Nephron progenitor cell (in vitro differentiated cells): ENCODE results near the gene CTAG1A.
"Not testable (repeated sequence)": the region's sequence is repeated elsewhere in the genome, so short reads cannot be mapped to it uniquely, and the experiment has no call there.

Experiments used
- DNase-seq: peaks from one replicate; pipeline ENCODE4 v3.0.0; 2021
- H3K27ac Mint-ChIP-seq: 2 replicates; pipeline ENCODE4 v1.8.0; 2021; ENCODE audit warnings: mild to moderate bottlenecking, moderate library complexity, mixed read lengths
- H3K27me3 Mint-ChIP-seq: 2 replicates; pipeline ENCODE4 v1.8.0; 2021; ENCODE audit warnings: mild to moderate bottlenecking, low read depth, mixed read lengths; ENCODE audit not compliant: poor library complexity
- H3K36me3 Mint-ChIP-seq: 2 replicates; pipeline ENCODE4 v1.8.0; 2021; ENCODE audit warnings: low read depth, mixed read lengths
- H3K4me1 Mint-ChIP-seq: 2 replicates; pipeline ENCODE4 v1.8.0; 2021; ENCODE audit warnings: mixed read lengths
- H3K4me3 Mint-ChIP-seq: 2 replicates; pipeline ENCODE4 v1.8.0; 2021; ENCODE audit warnings: mild to moderate bottlenecking, moderate library complexity, mixed read lengths
- H3K9me3 Mint-ChIP-seq: 2 replicates; pipeline ENCODE4 v1.8.0; 2021; ENCODE audit warnings: mild to moderate bottlenecking, moderate library complexity, mixed read lengths
- TF ChIP-seq, protein P1 (sequence below): fragments of 200-600 bp; sonication (generic); IDR thresholded peaks from 2 replicates; pipeline ENCODE4 v1.5.0; 2021; ENCODE audit warnings: antibody characterized with exemption

Gene CTAG1A

DNA sequence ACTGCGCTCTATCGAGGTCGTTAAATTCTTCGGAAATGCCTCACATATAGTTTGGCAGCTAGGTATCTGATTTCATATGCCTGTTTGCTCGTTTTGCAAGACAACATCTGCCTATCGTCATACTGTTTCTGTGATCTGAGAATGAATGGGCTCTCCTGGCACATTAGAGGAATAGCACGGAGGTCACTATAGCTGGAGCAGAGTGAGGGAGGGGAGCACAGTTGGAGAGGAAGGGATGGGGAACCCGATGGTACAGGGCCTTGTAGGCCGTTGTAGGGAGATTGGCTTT, 37.0 kb upstream of the CTAG1A start:
- no peak for DNase-seq
- TF ChIP-seq, protein P1, sequence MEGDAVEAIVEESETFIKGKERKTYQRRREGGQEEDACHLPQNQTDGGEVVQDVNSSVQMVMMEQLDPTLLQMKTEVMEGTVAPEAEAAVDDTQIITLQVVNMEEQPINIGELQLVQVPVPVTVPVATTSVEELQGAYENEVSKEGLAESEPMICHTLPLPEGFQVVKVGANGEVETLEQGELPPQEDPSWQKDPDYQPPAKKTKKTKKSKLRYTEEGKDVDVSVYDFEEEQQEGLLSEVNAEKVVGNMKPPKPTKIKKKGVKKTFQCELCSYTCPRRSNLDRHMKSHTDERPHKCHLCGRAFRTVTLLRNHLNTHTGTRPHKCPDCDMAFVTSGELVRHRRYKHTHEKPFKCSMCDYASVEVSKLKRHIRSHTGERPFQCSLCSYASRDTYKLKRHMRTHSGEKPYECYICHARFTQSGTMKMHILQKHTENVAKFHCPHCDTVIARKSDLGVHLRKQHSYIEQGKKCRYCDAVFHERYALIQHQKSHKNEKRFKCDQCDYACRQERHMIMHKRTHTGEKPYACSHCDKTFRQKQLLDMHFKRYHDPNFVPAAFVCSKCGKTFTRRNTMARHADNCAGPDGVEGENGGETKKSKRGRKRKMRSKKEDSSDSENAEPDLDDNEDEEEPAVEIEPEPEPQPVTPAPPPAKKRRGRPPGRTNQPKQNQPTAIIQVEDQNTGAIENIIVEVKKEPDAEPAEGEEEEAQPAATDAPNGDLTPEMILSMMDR, result no peak
- H3K9me3 Mint-ChIP-seq, result peaks cover 57% of the 10 kb centered on the region
- H3K4me3 Mint-ChIP-seq, result peak overlapping the region; percentile 87
- no peaks in the 10 kb centered on the region for H3K27me3 Mint-ChIP-seq
- H3K4me1 Mint-ChIP-seq, result peaks cover 39% of the 10 kb centered on the region
- H3K27ac Mint-ChIP-seq, result peak overlapping the region; percentile 97
- H3K36me3 Mint-ChIP-seq, result peaks cover 8% of the 10 kb centered on the region

DNA sequence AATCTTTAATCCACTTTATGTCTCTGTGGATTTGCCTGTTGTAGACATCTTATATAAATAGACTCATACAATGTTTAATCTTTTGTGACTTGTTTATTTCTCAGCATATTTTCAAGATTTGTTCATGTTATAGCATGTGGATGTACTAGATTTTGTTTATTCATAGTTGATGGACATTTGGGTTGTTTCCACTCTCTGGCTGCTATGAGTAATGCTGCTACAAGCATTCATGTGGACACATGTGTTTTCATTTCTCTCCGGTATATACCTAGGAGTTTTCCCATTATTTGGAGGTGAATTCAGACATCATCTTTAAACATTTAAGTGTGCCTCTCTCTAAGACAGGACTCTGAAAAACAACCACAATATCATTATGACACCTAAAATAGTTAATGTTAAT, 35.2 kb upstream of the CTAG1A start:
- no peak for DNase-seq
- peaks cover 4% of the 10 kb centered on the region for H3K27me3 Mint-ChIP-seq
- TF ChIP-seq, protein P1, result no peak
- H3K27ac Mint-ChIP-seq, result no peak overlapping the region
- H3K9me3 Mint-ChIP-seq, result peaks cover 68% of the 10 kb centered on the region
- peaks cover 40% of the 10 kb centered on the region for H3K4me1 Mint-ChIP-seq
- H3K36me3 Mint-ChIP-seq, result peaks cover 13% of the 10 kb centered on the region
- H3K4me3 Mint-ChIP-seq, result peak overlapping the region; percentile 49

DNA sequence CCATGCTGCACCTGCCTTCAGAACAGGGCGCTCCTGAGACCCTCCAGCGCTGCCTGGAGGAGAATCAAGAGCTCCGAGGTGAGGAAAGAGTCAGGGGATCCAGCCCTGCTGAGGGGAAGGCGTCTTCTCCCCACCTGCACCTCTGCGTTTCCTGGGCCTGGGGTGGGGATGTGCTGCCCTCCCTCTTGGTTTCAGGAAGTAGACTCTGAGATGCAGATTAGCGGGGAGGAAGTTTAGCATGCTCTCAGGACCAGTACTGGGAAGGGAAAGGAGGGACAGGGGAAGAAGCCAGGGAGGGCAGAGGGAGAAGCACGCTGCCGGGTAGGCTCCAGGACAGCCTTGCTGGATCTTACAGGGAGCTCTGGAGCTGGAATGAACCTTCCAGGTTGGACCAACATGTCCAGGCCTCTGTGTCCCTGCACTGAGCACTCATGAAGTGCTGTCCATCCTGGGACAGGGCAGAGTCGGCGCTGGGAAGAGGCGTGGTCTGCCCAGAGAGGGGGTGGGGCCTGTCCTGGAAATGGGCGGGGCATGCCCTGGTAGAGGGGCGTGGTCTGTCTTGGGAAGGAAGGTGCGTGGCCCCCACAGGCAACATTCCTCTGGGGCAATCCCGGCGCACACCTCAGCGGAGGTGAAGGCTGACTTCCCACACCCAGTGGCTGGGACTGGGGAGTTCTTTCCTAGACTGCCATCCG, 32.7 kb upstream of the CTAG1A start:
- H3K4me3 Mint-ChIP-seq, result not testable (repeated sequence)

DNA sequence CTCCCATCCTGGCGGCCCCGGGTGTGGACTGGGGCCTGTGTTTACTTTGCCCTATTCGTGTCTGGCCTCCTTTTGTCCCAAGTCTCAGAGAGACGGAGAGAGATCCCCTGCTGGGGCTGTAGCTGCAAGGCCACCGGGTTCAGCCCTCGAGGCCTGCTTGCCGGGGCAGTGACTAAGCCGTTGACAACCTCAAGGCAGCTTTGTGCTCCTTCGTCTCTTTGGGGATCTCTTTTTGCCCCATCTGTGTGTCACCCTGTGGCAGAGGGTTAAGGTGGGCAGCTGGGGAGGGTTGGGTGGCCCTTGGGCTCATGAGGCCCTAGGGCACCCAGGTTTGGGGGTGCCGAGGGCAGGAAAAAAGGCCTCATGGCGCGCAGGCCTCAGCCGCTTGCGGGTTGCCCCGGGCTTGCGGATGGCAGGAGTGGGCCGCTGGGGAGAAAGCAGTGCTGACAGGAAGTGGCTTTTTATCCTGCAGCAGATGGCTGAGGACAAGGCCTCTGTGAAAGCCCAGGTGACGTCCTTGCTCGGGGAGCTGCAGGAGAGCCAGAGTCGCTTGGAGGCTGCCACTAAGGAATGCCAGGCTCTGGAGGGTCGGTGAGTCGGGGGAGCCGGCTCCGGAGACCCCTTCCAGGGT, 26.8 kb upstream of the CTAG1A start:
- H3K27me3 Mint-ChIP-seq, H3K4me1 Mint-ChIP-seq, H3K27ac Mint-ChIP-seq, DNase-seq, H3K36me3 Mint-ChIP-seq, H3K4me3 Mint-ChIP-seq: not testable (repeated sequence)
- H3K9me3 Mint-ChIP-seq, result peaks cover 24% of the 10 kb centered on the region

More for the DNA sequence above, 32.7 kb upstream of the CTAG1A start:
- H3K9me3 Mint-ChIP-seq, result peaks cover 60% of the 10 kb centered on the region
- H3K4me1 Mint-ChIP-seq, result peaks cover 23% of the 10 kb centered on the region
- peaks cover 17% of the 10 kb centered on the region for H3K36me3 Mint-ChIP-seq
- not testable (repeated sequence) for H3K27me3 Mint-ChIP-seq, H3K27ac Mint-ChIP-seq, DNase-seq

DNA sequence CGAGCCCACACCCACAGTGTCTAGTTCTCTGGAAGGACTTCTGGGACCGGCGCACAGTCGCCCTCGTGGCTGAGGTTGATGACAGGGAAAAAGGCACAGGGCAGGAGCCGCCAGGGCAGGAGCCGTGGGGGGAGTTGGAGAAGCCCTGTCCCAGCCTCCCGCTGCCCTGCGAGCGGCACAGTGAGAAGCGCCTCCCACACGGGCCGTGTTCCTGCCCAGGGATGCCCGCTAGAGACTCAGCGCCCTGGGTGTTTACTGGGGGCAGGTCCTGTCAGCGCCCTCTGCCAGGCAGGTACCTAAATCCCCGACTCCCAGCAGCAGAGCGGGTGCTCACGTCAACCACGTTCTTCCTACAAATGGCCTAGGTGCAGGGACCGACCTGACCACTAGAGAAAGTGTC, 26.0 kb upstream of the CTAG1A start:
- H3K4me3 Mint-ChIP-seq, H3K36me3 Mint-ChIP-seq, H3K27me3 Mint-ChIP-seq, H3K4me1 Mint-ChIP-seq, H3K27ac Mint-ChIP-seq, DNase-seq: not testable (repeated sequence)
- H3K9me3 Mint-ChIP-seq, result peaks cover 17% of the 10 kb centered on the region

DNA sequence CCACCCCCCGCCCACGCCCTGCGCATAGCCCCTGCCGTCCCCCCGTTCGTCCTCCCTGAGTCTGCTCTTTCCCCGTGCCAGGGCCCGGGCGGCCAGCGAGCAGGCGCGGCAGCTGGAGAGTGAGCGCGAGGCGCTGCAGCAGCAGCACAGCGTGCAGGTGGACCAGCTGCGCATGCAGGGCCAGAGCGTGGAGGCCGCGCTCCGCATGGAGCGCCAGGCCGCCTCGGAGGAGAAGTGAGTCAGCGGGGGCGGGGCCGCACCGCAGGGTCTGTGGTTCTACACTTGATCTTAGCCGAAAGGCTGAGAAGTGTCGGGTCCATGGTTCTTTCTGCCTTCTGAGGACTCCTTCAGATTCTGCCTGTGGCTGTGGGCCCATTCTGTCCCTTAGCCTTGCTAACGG, 24.6 kb upstream of the CTAG1A start:
- H3K36me3 Mint-ChIP-seq, H3K27ac Mint-ChIP-seq, H3K4me1 Mint-ChIP-seq, H3K9me3 Mint-ChIP-seq, H3K4me3 Mint-ChIP-seq, DNase-seq, H3K27me3 Mint-ChIP-seq: not testable (repeated sequence)

DNA sequence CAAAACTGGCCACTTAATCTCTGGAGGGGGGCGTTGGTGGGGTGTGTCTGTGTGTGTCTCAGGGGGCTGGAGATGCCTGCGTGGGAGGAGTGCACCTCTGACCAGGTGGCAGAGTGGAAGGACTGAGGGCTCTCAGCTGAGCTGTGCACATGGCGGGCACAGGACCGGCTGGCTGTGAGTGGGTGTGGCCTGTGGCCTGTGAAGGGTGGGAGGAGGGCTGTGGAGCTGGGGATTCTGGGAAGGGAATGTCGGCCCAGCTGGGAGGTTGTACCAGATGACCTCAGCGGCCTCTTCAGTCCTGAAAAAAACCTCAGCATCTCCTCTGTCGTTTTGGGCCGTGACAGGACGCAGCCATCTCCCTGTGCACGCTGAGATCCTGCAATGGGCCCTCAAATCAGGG, 22.6 kb upstream of the CTAG1A start:
- DNase-seq, H3K27ac Mint-ChIP-seq, H3K9me3 Mint-ChIP-seq, H3K27me3 Mint-ChIP-seq, H3K4me1 Mint-ChIP-seq, H3K36me3 Mint-ChIP-seq, H3K4me3 Mint-ChIP-seq: not testable (repeated sequence)

DNA sequence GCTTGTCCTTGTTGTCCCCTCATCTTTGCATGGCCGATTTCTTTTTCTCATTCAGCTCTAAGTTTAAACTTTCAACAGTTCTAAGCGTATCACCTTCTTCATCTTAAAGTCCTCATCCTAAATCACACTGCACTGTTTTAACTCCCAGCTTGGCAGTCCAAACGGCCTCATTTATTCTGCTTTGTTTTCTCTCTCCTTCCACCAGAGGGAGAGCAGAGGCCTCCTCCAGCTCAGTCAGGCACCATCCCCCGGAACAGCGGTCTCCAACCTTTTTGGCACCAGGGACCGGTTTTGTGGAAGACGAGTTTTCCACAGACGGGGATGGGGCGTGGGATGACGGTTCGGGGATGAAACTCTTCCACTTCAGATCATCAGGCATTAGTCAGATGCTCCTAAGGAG, 14.6 kb upstream of the CTAG1A start:
- not testable (repeated sequence) for H3K4me3 Mint-ChIP-seq, H3K27me3 Mint-ChIP-seq, H3K27ac Mint-ChIP-seq, H3K4me1 Mint-ChIP-seq, H3K9me3 Mint-ChIP-seq, DNase-seq, H3K36me3 Mint-ChIP-seq

DNA sequence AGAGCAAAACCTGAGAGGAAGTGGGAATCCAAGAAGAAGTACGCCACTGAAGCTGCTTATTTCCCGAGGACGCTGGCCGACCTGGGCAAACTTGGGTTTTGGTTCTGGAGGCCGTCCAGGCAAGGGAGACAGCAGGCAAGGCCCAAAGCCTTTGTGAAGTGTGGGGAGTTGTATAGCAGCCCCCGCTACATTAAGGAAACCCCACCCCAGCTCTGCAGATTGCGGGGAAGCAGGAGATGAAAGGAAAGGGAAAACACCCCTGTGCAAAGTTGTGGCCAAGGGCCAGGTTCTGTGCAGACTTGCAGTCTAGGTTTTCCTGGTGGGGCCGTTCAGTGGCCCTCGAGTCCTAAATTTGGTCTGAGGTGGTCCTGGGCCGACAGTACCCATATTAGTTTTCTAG, 11.9 kb upstream of the CTAG1A start:
- H3K27me3 Mint-ChIP-seq, H3K9me3 Mint-ChIP-seq, DNase-seq, H3K36me3 Mint-ChIP-seq, H3K4me3 Mint-ChIP-seq, H3K4me1 Mint-ChIP-seq, H3K27ac Mint-ChIP-seq: not testable (repeated sequence)

DNA sequence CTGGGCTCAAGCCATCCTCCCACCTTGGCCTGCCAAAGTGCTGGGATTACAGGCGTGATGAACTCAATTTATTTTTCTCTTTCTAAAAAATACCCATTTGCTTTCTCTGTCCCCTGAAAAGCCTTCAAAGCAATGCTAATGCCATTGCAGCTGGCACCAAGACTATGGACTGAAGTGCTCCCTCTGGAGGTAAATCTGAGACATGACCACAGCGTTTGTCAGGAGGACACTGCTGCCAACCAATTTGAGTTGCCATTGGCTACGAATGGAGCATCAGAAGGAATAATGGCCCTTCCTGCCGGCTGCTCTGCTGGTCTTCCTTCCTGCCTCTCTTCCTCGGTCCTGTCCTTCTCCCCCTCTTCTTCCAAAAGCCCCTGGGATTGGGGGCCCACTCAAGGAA, 9.9 kb upstream of the CTAG1A start:
- H3K4me3 Mint-ChIP-seq, DNase-seq, H3K4me1 Mint-ChIP-seq: not testable (repeated sequence)

DNA sequence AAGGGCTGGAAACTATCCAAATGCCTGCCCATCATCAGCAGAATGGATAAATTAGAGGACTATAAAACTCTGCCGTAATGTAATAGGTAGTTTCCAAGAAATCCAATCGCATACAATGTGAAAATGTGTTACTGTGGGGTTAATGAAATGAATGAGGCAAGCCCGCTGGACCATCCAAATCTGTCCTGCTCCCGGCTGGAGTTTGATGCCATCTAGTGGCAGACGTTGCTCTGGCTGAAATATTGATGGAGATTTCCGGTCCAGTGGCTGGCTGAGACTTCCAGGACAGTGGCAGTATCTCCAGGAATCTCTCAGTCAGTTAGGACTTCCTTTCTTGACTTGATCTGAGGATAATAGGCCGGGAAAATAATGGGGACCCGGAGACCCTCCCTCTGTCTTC, 1.9 kb upstream of the CTAG1A start:
- H3K9me3 Mint-ChIP-seq, DNase-seq, H3K36me3 Mint-ChIP-seq, H3K27ac Mint-ChIP-seq, H3K27me3 Mint-ChIP-seq, H3K4me3 Mint-ChIP-seq, H3K4me1 Mint-ChIP-seq: not testable (repeated sequence)

More for the DNA sequence above, 9.9 kb upstream of the CTAG1A start:
- not testable (repeated sequence) for H3K36me3 Mint-ChIP-seq, H3K27me3 Mint-ChIP-seq, H3K9me3 Mint-ChIP-seq, H3K27ac Mint-ChIP-seq

DNA sequence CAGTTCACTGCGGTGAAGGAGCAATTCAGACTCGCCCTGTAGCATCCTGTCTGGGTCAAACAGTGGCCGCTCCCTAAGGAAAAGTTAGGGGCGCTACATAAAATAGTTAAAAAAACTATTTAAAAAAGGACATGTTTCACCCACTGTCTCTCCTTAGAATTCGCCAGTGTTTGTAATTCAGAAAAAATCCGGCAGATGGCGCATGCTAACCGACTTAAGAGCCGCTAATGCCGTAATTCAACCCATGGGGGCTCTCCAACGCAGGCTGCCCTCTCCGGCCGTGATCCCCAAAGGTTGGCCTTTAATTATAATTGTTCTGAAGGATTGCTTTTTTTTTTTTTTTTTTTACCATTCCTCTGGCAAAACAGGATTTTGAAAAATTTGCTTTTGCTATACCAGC, 5.5 kb downstream of the CTAG1A start:
- not testable (repeated sequence) for H3K4me3 Mint-ChIP-seq, H3K4me1 Mint-ChIP-seq, DNase-seq, H3K27ac Mint-ChIP-seq, H3K27me3 Mint-ChIP-seq, H3K36me3 Mint-ChIP-seq
- peaks cover 40% of the 10 kb centered on the region for H3K9me3 Mint-ChIP-seq
